BJ (cell line): Measurements from ENCODE around the gene GAS2L2. TPM values are rescaled to one million over a fixed set of nuclear protein-coding genes. Genes with fewer than 3 reads are reported as not detected.

Experiments
- CTCF ChIA-PET: fragments of 350-600 bp; formaldehyde crosslinking; extraction: SDS; loops from one replicate; lab custom pipeline; 2021; ENCODE audit warnings: antibody characterized with exemption, inconsistent platforms; lab: Yijun Ruan, JAX
- POLR2A ChIA-PET: fragments of 300-600 bp; sonication (Branson Sonifier 250); formaldehyde crosslinking; extraction: SDS; loops from one replicate; lab custom pipeline; 2021; ENCODE audit warnings: antibody characterized with exemption; lab: Charles Lee
- DNase-seq: peaks from one replicate; pipeline ENCODE4 v3.0.0-alpha.2; 2011; ENCODE audit warnings: low read depth
- H3K27me3 ChIP-seq: 2 replicates; pipeline ENCODE4 v1.6.0; 2011; ENCODE audit warnings: low read length; ENCODE audit not compliant: control insufficient read depth, insufficient read depth
- H3K36me3 ChIP-seq: 2 replicates; pipeline ENCODE4 v1.5.1; 2011; ENCODE audit warnings: low read length; ENCODE audit not compliant: control insufficient read depth, insufficient read depth
- H3K4me3 ChIP-seq: 2 replicates; pipeline ENCODE4 v1.5.1; 2011; ENCODE audit warnings: low read depth, mild to moderate bottlenecking, control low read depth, low read length
- CTCF ChIP-seq: IDR thresholded peaks from 2 replicates; pipeline ENCODE4 v1.5.1; 2011; ENCODE audit warnings: low read depth, mild to moderate bottlenecking, control low read depth, inconsistent platforms, low read length, moderate library complexity; ENCODE audit not compliant: insufficient read depth
- polyA plus RNA-seq: library from polyadenylated mRNA; depleted of rRNA; stranded (reverse); fragments of >200 nt; gene quantifications from 2 replicates; pipeline ENCODE4 v1.2.3, GENCODE V29; 2011

GAS2L2 gene
- polyA plus RNA-seq, 1 experiment = not detected

DNA sequence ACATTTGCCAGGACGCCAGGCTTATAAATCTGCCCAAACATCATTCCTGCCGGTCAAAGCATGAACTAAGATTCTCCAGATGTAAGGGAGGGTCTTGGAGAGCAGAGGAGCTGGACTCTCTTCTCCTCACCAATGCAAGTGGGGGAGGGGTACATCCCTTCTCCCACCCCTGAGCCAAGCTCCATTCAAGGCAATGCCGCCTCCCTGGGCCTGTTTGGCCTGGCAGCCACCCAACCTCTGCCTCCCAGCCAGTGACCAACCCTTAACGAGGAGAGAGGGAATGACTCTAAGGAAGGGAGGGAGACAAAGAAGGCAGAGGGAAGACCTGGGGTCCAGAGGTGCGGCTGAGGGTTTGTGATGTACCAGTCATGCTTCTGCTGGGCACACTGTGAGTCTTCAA lies 21.5 kb upstream of the GAS2L2 start:
- peaks cover 37% of the 10 kb centered on the region for H3K27me3 ChIP-seq
- CTCF ChIA-PET = interaction anchor here (0.9 to 11.0 kb wide), 4 partner anchors 8 to 34 kb away, joined by 3 to 115 read pairs (median 4); no protein-coding TSS in a partner anchor
- no peak for TF ChIP-seq CTCF
- no peak overlapping the region for H3K4me3 ChIP-seq
- POLR2A ChIA-PET = no interaction called here
- no peaks in the 10 kb centered on the region for H3K36me3 ChIP-seq
- no peak for DNase-seq

DNA sequence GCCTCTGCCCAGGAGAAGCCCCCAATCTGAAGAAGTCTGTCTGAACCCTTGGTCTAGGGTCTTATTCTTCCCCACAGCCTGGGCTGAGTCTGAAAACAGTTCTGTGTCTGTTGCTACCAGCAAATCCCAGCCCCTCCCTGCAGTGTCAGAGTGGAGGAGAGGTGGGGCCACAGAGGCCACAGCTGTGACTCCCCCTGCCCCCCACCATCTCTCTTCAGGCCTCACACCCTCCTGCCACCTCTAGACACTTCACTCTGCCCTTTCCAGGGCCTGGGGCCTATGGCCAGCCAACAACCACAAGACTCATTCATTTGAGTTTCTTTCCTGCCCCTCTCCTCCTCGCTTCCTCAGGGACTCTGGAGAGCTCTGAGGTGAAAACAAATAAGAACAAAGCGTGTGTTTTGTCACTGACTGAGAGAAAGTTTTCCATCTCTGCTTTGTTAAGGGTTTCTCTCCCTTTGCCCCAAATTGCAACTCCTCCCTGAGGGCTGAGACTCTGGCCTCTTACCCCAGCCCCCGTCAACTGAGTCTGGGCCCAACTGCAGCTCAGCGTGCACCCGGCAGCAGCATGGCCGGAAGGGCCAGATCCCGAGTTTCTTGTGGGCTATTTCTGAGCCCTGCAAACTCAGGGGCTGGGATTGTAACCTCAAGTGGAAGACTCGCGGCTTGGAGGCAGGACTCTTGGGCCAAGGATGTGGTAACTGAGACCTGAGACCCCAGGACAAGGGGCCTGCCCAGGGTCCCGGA lies 20.8 kb upstream of the GAS2L2 start:
- Histone ChIP-seq H3K4me3 (no peak overlapping the region), H3K36me3 (no peaks in the 10 kb centered on the region), H3K27me3 (peaks cover 34% of the 10 kb centered on the region)
- no peak for TF ChIP-seq CTCF
- CTCF ChIA-PET = interaction anchor here (0.9 to 11.0 kb wide), 3 partner anchors 9 to 34 kb away, joined by 3 to 115 read pairs (median 5); no protein-coding TSS in a partner anchor
- POLR2A ChIA-PET = no interaction called here
- DNase-seq = no peak

DNA sequence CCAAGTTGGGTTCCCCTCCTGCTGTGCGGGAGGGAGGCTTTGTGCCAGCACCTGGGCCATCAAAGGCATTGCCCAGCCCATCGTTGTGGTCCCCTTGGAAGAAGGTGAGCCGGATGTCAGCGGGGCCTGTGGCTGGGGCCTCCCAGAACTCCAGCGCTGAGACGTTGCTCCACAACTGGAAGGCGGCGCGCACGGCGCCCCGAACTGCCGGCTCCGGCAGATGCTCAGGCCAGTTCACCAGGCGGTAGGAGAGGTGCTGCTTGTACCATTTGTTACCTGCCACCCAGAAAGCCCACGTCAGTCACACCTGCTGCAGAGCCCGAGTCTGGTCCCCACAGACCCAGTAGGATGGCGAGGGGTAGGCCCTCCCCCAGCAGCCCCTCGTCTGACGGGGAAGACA lies 20.1 kb upstream of the GAS2L2 start:
- DNase-seq = no peak
- TF ChIP-seq CTCF = no peak
- CTCF ChIA-PET = interaction anchor here (11.0 to 14.9 kb wide), 2 partner anchors 8 to 36 kb away, joined by 115 to 425 read pairs; partner anchors contain the start of gene TAF15
- no peaks in the 10 kb centered on the region for H3K36me3 ChIP-seq
- POLR2A ChIA-PET = no interaction called here
- no peak overlapping the region for H3K4me3 ChIP-seq
- H3K27me3 ChIP-seq = peaks cover 33% of the 10 kb centered on the region

- Histone ChIP-seq H3K36me3 (no peaks in the 10 kb centered on the region), H3K4me3 (no peak overlapping the region), H3K27me3 (peaks cover 29% of the 10 kb centered on the region)
- TF ChIP-seq CTCF = 0 out of 2 replicates have a peak, but pooled peaks have one; percentile 6
- ChIA-PET CTCF (interaction anchor here (1.0 to 14.9 kb wide), 10 partner anchors 9 to 158 kb away, joined by 3 to 425 read pairs (median 3); partner anchors contain the start of genes C17orf50 and TAF15), POLR2A (no interaction called here)
- no peak for DNase-seq
Observed at GRCh38 chr17:35769895-35770486, 17.0 kb upstream of the GAS2L2 start.

- Histone ChIP-seq H3K27me3 (peaks cover 21% of the 10 kb centered on the region), H3K36me3 (no peaks in the 10 kb centered on the region), H3K4me3 (no peak overlapping the region)
- no peak for TF ChIP-seq CTCF
- ChIA-PET POLR2A (no interaction called here), CTCF (interaction anchor here (0.7 to 14.9 kb wide), 6 partner anchors 13 to 163 kb away, joined by 3 to 425 read pairs (median 6); partner anchors contain the start of gene TAF15)
- DNase-seq = no peak
Observed at GRCh38 chr17:35768797-35769196, 15.8 kb upstream of the GAS2L2 start.
